ENCODE measurements around the gene AKT3. TPM values are rescaled to one million over a fixed set of nuclear protein-coding genes. Genes with fewer than 3 reads are reported as not detected.

The AKT3 gene
- polyA plus RNA-seq, 1 donor (not counting 4 experiments of a cell fraction or from before 2014, with no cell fraction given) = 2.9 TPM

- no peaks in the 10 kb centered on the region for H3K9me3 ChIP-seq (ENCODE audit: control insufficient read depth, low read depth, low read length)
- FAIRE-seq = no peak
- dilution Hi-C loops (cut with MboI; ENCODE audit: extremely low pct_ligation_motif_present, low sequenced_read_pairs) = no loop called here
Observed at GRCh38 chr1:243514927-243515326, 335.1 kb downstream of the AKT3 start.

GRCh38 chr1:243513726-243514491, 336.1 kb downstream of the AKT3 start:
- H3K4me3 ChIP-seq (ENCODE audit: control insufficient read depth in 2 of 3, extremely low read depth in 1 of 3, insufficient read depth in 2 of 3, low read depth in 1 of 3, low read length in 3 of 3) = no peak overlapping the region
- H3K4me2 ChIP-seq (ENCODE audit: control insufficient read depth, extremely low read depth, insufficient read depth, low read depth, low read length) = peak overlapping the region; percentile 22
- no peak for FAIRE-seq
- no peak for TF ChIP-seq EZH2 (IDR thresholded peaks at IDR 0.05; ENCODE audit: low read length)
- no peak for TF ChIP-seq CTCF (optimal IDR thresholded peaks at IDR 0.05 in 1 of 3, IDR thresholded peaks at IDR 0.05 in 1 of 3, conservative IDR thresholded peaks at IDR 0.05 in 1 of 3; ENCODE audit: extremely low read depth in 1 of 3, insufficient read depth in 2 of 3, low read length in 3 of 3)
- no peak for DNase-seq (ENCODE audit: low read depth, low spot score)
- dilution Hi-C loops (cut with MboI; ENCODE audit: extremely low pct_ligation_motif_present, low sequenced_read_pairs) = no loop called here
- H3K79me2 ChIP-seq (ENCODE audit: control insufficient read depth, insufficient read depth, low read length) = no peaks in the 10 kb centered on the region
- H2AFZ ChIP-seq (ENCODE audit: control insufficient read depth, low read length) = no peak overlapping the region
- H3K4me1 ChIP-seq (ENCODE audit: control insufficient read depth, extremely low read depth, insufficient read depth, low read length) = peaks cover 4% of the 10 kb centered on the region
- no peak overlapping the region for H3K9ac ChIP-seq (ENCODE audit: control insufficient read depth, extremely low read depth, insufficient read depth, low read length)
- H3K9me1 ChIP-seq (ENCODE audit: control insufficient read depth, extremely low read depth, insufficient read depth, low read length) = no peaks in the 10 kb centered on the region
- no peaks in the 10 kb centered on the region for H3K27me3 ChIP-seq (ENCODE audit: control insufficient read depth, extremely low read depth, insufficient read depth, low read length)
- no peak overlapping the region for H3K27ac ChIP-seq (ENCODE audit: control insufficient read depth, insufficient read depth, low read length)
- no peaks in the 10 kb centered on the region for H3K36me3 ChIP-seq (ENCODE audit: control insufficient read depth in 2 of 2, extremely low read depth in 1 of 2, insufficient read depth in 2 of 2, low read length in 2 of 2)
- H3K9me3 ChIP-seq (ENCODE audit: control insufficient read depth, low read depth, low read length) = no peaks in the 10 kb centered on the region
- H4K20me1 ChIP-seq (ENCODE audit: control insufficient read depth, extremely low read depth, insufficient read depth, low read length) = no peaks in the 10 kb centered on the region

More at GRCh38 chr1:243514927-243515326, 335.1 kb downstream of the AKT3 start:
- TF ChIP-seq EZH2 (IDR thresholded peaks at IDR 0.05; ENCODE audit: low read length) (no peak), CTCF (optimal IDR thresholded peaks at IDR 0.05 in 1 of 3, IDR thresholded peaks at IDR 0.05 in 1 of 3, conservative IDR thresholded peaks at IDR 0.05 in 1 of 3; ENCODE audit: extremely low read depth in 1 of 3, insufficient read depth in 2 of 3, low read length in 3 of 3) (no peak)
- H3K9me1 ChIP-seq (ENCODE audit: control insufficient read depth, extremely low read depth, insufficient read depth, low read length) = no peaks in the 10 kb centered on the region
- no peaks in the 10 kb centered on the region for H3K36me3 ChIP-seq (ENCODE audit: control insufficient read depth in 2 of 2, extremely low read depth in 1 of 2, insufficient read depth in 2 of 2, low read length in 2 of 2)
- no peak overlapping the region for H3K4me3 ChIP-seq (ENCODE audit: control insufficient read depth in 2 of 3, extremely low read depth in 1 of 3, insufficient read depth in 2 of 3, low read depth in 1 of 3, low read length in 3 of 3)
- no peak overlapping the region for H2AFZ ChIP-seq (ENCODE audit: control insufficient read depth, low read length)
- H3K4me2 ChIP-seq (ENCODE audit: control insufficient read depth, extremely low read depth, insufficient read depth, low read depth, low read length) = no peak overlapping the region
- H3K79me2 ChIP-seq (ENCODE audit: control insufficient read depth, insufficient read depth, low read length) = no peaks in the 10 kb centered on the region
- peaks cover 4% of the 10 kb centered on the region for H3K4me1 ChIP-seq (ENCODE audit: control insufficient read depth, extremely low read depth, insufficient read depth, low read length)
- H3K9ac ChIP-seq (ENCODE audit: control insufficient read depth, extremely low read depth, insufficient read depth, low read length) = no peak overlapping the region
- no peak overlapping the region for H3K27ac ChIP-seq (ENCODE audit: control insufficient read depth, insufficient read depth, low read length)
- DNase-seq (ENCODE audit: low read depth, low spot score) = no peak
- no peaks in the 10 kb centered on the region for H4K20me1 ChIP-seq (ENCODE audit: control insufficient read depth, extremely low read depth, insufficient read depth, low read length)
- no peaks in the 10 kb centered on the region for H3K27me3 ChIP-seq (ENCODE audit: control insufficient read depth, extremely low read depth, insufficient read depth, low read length)
